Stimulated activated CD8-positive, alpha-beta memory T cell treated with anti-CD3 and anti-CD28 coated beads, Interleukin-7, amount 100 ng/mL, for 1 hour (primary cell): ENCODE results near the gene MLYCD.

Source experiments
- DNase-seq, 2 donors: peaks; one replicate each; pipeline ENCODE4 v3.0.0-alpha.2; 2020; ENCODE audit warnings: low read depth in 2 of 2

MLYCD gene

DNA sequence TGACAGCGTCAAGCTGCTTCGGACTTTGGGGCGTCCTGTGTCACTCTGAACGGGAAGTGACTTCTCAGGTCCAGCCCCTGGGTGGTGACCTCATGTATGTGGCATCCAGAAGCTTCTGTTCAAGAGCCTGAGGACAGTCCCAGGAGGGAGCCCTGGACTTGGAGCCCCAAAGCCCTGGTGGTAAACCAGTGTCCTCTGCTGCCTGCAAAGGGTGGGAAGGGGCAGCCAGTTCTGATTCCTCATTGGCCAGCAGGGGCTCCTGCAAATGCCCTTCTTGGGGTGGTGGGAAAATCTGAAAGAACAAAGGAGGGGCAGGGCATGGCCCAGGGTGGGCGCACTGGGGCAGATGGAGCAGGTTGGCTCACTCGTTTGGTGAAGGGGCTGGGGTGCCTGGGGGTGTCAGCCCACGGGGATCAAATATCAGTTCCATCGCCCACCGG is 55.7 kb downstream of the MLYCD start:
- no peak for DNase-seq

DNA sequence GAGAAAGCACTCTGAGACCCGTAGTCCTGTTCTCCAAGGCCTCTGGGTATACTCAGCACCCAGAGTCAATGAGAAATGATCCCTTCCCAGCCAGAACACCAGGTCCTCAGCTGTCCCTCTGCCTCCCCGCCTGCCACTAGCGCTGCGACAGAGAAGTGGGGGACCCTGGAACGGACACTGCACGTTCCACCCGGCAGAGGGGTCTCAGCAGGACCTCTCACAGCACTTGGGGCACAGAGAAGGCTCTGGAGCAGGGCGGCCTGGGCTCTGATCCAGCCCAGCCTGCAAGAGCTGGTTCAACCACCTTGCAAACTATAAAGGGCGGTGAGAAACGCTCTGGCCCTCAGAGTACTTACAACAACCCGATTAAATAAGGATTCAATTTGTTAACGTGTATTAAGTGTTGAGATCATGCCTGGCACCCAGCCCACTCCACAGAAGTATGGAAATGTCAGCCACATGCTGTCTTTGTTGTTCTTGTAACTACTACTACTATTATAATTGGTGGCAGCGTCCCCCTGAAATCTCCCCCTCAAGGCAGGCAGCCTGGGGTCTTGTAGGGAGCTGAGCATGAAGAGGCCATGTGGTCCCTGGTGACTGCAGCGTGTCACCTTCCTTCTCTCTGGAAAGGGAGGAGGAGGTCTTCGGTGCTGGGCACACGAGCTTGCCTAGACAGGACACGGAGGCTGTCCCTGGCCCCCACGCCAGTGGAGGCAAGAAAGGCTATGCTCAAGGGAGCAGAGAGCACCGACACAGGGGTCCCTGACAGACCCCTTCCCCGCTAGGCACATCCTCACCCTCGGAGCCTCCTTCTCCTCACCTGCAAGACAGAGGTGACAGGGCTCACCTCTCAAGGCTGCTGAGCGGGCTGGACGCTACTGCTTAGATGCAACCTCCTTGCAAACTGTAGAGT is 56.6 kb downstream of the MLYCD start:
- DNase-seq, result no peak

DNA sequence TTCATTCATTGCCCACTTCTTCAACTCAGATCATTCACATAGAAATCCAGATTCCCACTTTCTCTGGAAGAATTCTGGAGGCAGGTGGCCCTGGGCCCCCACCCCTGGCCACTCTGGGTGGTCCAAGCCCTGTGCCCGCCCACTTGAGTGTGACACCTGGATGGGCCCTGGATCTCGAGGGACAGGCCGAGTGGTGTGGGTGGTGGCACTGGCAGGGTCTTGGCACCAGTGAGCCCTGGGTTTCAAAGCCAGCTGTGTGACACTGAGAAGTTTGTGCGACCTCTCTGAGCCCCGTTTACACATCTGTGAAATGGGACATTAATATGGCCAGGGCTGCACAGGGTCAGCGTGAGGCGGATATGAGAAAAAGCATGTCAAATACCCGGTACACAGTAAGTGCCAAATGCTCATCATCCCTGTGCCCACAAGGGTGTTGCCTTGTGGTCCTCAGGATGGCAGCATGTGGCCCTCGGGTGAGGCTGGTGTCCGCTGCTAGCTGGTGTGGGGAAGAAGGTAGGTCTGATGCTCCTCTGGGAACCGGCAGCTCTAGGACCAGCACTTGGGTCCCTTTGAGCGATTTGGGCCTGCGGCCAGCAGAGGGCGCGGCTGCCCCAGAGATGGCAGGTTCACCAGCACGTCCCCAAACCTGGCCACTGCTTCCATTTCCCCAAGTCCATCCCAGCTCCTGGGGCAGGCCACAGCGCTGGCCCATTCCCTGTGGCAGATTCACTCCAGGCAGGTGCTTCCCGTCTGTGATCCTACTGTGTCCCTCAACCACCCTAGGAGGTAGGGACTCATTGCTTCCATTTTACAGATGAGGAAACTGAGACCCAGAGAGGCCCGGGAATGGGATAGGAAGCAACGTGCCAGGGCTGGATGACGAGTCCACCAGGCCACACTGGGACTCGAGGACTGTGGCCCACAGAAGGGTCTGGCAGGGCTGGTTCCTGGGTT is 57.7 kb downstream of the MLYCD start:
- DNase-seq, result peak; percentile 20 to 45

DNA sequence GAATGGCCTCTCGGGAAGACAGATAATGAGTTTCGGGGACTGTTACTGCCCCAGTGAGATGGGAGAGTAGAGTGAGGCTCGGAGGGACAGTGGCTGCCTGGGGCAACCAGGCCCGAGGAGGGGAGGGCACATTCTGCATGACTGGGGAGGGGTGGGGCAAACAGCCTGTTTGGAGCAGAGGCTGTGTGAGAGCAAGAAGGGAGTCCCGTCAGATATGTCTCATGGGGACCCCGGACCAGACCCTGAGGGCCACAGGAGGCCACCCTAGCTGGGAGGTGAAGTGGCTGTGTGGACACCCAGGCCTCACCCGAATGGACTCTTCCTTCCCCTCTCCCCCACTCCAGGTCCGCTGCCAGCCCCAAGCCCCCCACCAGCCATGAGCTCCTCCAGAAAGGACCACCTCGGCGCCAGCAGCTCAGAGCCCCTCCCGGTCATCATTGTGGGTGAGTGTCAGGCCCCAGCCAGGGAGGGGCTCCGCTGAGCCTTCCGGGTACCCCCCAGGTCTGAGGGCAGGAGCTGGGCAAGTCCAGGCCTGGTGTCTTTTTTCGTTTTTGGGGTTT is 58.5 kb downstream of the MLYCD start:
- DNase-seq, result no peak

DNA sequence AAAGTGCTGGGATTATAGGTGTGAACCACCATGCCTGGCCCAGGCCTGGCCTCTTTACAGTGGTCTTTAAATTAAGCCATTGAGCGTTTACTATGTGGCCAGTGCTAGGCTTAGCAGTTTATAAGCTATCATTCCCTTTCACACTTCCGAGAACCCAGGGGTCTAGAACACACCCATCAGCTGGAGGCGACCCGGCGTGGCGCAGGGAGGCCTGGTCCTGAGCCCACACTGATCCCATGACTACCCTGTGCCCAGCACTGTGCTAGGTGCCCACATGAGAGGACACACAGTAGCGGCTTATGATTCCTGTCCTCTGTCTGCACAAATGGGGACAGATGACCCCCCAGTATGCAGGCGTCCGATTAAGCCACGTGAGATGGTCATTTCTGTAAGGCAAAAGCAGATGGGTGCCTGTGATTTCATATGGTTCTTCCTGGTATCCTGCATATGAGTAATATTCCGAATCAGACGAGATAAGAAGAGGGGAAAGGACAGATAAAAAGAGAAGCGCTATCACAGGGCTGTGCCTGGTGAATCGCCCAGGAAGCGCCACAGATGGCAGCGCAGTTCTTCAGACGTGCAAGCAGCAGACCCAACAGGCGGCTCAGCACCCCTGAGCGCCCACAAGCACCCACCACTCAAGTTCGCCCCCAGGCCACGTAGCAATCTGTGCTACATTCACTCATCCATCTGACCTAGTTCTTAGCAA is 59.4 kb downstream of the MLYCD start:
- no peak for DNase-seq

DNA sequence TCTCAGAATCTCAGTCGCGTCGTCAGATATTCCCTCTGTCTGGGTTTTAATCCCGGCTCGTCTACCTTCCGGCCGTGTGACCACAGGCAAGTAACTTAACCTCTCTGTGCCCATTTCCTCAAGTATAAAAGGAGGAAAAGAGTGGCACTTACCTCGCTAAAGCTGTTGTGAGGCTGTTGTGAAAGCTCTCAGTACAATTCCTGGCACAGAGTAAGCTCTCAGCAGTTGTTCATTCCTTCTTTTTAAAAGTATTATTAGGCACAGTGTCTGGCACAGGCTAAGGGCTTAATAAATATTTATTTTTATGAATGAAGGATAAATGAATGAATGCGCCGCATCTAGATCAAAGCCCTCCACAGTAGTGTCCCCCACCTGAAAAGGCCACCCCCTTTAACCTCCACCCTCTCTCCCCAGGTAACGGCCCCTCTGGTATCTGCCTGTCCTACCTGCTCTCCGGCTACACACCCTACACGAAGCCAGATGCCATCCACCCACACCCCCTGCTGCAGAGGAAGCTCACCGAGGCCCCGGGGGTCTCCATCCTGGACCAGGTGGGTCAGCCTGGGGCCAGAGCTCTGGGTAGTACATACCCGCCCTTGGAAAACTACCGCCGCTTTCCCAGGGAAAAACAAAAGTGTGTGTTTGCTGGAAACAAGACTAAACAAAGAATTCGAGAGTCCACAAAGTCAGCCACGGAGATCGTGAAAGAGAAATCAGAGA is 60.1 kb downstream of the MLYCD start:
- no peak for DNase-seq

DNA sequence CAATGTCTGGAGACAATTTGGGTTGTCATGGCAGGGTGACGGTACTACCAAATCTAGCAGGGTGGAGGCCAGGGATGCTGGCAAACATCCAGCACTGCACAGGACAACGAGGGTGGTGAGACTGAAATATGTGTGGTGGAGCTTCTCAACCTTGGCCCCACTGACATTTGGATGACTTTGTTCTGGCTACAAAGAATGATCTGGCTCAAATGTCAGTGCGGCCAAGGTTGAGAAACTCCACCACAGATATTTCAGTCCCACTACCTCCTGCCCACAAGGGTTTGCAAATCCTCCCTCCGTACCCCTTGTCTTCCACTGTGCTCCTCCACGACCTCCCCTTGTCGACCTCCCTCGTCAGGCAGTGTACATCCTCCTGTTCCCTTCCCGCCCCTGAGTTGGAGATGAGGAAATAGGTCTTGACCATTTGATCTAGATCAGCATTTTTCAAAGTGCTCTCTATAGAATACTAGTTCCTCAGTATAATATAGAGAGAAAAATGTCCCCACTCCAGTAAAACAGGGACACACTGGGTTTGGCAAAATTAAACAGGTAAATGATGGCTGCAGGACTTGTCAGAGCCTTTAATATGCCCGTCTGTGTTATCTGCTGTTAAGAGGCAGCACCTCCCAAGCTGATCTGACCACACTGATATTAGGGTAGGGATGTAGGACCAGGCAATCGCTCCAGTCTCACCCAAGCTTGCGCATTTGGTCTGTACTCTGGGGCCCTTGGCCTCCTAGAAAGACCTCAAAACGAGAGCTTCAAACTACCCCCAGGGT is 60.9 kb downstream of the MLYCD start:
- no peak for DNase-seq

DNA sequence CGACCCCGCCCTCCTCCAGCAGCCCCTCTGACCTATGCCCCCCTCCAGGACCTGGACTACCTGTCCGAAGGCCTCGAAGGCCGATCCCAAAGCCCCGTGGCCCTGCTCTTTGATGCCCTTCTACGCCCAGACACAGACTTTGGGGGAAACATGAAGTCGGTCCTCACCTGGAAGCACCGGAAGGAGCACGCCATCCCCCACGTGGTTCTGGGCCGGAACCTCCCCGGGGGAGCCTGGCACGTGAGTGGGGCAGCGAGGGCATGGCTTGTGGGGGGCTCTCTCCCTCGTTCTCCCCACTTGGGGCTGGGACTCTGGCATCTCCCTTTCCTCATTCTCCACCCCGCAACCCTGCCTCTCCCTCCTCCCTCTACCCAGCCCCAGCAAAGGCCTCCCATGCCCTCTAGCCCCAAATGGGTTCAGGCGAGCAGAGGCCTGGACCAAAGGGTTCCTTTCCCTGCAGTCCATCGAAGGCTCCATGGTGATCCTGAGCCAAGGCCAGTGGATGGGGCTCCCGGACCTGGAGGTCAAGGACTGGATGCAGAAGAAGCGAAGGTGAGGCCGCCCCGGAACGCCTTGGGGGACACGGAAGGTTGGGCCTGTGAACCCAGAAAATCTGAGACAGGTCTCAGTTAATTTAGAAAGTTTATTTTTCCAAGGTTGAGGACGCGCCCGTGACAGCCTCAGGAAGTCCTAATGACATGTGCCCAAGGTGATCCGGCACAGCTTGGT is 61.8 kb downstream of the MLYCD start:
- no peak for DNase-seq

DNA sequence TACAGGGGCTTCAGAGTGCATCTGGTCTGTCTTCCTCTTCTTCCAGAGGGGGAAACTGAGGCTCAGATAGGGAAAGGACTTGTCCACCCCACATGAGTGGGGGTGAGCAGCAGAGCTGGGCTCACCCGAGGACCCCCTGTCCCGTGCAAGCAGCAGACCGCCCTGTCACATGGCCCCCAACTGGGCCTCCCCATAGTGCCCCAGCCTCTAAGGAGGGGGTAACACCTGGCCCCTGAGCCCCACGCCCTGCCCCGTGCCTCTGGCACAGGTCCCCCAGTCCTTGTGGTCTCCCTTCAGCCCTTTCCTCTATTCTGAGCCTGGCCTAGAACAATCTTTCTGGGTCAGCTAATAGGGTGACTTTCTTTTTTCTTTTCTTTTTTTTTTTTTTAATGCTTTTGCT is 62.7 kb downstream of the MLYCD start:
- DNase-seq, result no peak

DNA sequence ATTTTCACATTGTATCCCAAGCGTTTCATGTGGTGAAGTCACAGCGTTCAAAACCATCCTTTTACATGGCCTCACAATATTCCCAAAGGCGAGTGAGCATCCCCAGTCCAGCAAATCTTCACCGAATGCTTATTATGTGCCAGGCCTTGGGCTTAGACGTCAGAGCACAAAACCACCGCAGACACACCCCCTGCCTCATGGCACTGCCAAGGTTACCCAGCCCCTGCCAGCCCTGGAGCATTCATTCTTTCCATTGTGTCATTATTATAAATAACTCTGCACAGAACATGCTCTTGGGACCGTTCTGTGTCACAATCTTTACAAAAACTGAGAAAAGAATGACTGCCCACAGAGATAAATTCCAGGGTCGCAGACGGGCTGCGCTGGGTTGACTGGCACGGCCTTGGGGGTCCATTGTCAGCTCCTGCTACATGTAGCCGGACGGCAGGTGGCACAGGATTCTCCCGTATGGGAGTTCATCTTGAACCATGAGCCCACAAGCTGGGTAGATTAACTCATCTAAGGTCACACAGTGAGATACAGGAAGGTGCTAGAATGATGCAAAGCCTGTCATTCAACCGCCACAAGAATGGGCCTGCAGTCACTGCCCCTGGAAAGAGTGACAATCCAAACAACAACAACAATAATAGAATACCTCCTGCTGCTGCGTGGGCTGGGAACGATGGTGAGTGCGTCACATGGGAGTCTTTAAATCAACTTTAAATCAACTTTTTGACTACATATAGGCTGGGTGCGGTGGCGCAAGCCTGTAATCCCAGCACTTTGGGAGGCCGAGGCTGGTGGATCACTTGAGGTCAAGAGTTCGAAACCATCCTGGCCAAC is 64.6 kb downstream of the MLYCD start:
- no peak for DNase-seq

DNA sequence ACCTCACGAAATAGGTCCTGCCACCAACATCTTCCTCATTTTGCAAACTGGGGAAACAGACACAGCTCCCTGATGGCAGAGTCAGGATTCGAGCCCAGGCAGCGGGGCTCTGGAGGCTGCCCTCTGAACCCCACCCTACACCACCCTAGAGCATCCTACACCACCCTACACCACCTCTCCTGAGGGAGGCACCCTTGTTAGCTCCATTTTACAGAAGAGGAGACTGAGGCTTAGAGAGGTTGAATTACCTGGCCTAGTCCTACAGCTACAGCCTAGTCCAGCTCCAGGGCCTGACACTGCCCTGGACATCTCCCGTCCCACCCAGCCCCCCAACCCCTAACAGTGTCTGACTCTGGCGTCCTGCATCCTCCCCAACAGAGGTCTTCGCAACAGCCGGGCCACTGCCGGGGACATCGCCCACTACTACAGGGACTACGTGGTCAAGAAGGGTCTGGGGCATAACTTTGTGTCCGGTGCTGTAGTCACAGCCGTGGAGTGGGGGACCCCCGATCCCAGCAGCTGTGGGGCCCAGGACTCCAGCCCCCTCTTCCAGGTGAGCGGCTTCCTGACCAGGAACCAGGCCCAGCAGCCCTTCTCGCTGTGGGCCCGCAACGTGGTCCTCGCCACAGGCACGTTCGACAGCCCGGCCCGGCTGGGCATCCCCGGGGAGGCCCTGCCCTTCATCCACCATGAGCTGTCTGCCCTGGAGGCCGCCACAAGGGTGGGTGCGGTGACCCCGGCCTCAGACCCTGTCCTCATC is 65.9 kb downstream of the MLYCD start:
- DNase-seq, result no peak

DNA sequence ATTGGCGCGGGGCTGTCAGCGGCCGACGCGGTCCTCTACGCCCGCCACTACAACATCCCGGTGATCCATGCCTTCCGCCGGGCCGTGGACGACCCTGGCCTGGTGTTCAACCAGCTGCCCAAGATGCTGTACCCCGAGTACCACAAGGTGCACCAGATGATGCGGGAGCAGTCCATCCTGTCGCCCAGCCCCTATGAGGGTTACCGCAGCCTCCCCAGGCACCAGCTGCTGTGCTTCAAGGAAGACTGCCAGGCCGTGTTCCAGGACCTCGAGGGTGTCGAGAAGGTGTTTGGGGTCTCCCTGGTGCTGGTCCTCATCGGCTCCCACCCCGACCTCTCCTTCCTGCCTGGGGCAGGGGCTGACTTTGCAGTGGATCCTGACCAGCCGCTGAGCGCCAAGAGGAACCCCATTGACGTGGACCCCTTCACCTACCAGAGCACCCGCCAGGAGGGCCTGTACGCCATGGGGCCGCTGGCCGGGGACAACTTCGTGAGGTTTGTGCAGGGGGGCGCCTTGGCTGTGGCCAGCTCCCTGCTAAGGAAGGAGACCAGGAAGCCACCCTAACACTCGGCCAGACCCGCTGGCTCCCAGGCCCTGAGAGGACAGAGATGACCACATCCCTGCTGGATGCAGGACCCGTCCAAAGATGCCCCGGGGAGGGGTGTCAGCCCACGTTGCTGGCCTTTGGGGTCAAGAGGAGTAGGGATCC is 66.7 kb downstream of the MLYCD start:
- no peak for DNase-seq

DNA sequence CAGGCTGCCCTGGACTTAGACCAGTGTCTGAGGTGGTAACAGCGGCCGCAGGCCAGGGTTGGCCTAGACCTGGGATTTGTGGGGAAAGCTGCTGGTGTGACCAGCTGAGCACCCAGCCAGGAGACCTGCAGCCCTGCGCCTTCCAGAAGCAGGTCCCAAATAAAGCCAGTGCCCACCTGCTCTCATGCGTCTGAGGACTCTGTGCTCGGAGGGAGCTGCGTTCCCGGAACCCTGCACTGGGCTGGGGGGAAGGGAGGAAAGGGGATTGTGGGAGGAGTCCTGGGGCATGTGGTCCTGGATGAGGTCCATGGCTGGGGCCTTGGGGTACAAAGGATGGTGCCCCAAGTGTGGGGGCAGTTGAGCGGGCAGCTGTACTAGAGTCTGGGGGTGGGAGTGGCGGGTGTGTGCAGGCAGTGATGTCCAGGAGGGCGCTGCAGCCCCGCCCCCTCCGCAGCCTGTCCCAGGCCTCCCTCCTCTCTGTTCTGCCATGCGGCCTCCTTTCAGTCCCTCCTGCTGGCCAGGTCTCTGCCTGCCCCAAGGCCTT is 67.3 kb downstream of the MLYCD start:
- DNase-seq, result no peak

DNA sequence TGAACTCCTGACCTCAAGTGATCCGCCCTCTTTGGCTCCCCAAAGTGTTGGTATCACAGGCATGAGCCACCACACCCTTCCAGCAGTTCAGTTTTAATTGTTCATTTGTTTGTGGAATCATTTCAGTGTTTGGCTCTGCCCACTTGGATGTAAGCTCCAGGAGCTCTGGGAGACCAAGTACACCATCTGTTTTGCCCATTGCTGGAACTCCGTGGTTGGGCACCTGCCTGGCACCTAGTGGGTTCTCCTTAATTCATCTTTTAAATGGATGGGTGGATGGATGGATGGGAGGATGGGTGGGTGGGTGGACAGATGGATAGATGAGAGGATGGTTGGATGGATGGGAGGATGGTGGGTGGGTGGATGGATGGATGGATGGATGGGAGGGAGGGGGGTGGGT is 68.2 kb downstream of the MLYCD start:
- no peak for DNase-seq

DNA sequence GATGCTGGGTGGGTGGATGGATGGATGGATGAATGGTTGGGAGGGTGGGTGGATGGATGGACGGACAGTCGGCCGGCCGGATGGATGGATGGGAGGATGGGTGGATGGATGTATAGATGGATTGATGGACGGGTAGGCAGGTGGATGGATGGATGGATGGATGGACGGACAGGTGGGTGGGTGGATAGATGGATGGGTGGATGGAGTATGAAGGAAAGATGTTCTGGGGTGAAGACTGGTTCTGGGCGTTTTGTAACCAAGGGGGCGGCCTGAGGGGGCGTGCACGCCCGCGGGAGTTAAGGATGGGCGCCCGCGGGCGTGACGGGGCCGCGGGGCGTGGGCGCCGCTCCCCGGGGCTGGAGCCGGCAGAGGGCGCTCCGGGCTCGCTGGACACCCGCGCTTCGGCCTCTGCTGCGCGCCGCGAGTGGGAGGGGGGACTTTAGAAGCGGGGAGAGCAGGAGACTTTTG is 69.0 kb downstream of the MLYCD start, which contains the start of gene NECAB2:
TSS of gene NECAB2 (plus strand) at position 407 of the 468 bp plus-strand sequence. CDS start 405 bp downstream, outside the sequence.
- DNase-seq, result no peak

DNA sequence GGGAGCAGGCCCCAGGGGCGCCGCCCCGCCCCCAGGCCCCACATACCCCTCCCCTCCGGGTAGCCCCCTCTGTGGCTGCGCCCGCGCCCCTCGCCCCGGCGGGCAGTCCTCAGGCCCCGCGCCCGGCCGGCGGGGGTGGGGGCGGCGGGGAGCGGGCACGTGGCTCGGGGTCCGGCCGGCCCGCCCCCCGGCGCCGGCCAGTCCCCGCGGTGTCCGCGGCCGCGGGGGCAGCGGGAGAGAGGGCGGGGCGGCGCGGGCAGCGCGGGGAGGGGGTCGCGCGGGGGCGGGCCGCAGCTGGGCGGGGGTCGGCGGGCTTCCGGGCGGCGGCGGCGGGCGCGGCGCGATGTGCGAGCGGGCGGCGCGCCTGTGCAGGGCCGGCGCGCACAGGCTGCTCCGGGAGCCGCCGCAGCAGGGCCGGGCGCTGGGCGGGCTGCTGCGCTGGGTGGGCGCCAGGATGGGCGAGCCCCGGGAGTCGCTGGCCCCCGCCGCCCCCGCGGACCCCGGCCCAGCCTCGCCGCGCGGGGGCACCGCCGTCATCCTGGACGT is 69.5 kb downstream of the MLYCD start:
- no peak for DNase-seq
